ENCODE data around the gene HSF4.

HSF4 gene

GRCh38 chr16:67162506-67163163 is 1.9 kb upstream of the HSF4 start:
- peaks cover 42% of the 10 kb centered on the region for H3K27me3 ChIP-seq (ENCODE audit: insufficient read depth, poor library complexity, severe bottlenecking)
- no peak overlapping the region for H3K4me3 ChIP-seq (replicated peaks; ENCODE audit: insufficient read depth, low read length)
- no peak for DNase-seq (ENCODE audit: low read depth in 1 of 2, low spot score in 1 of 2)
- TF ChIP-seq REST (IDR thresholded peaks at IDR 0.05; ENCODE audit: insufficient replicate concordance, low read depth) (no peak), CTCF (IDR thresholded peaks at IDR 0.05; ENCODE audit: insufficient read depth, low read length) (no peak), SPI1 (IDR thresholded peaks at IDR 0.05; ENCODE audit: borderline replicate concordance, low read depth) (no peak), GABPA (IDR thresholded peaks at IDR 0.05; ENCODE audit: low read depth) (no peak), POLR2AphosphoS5 (IDR thresholded peaks at IDR 0.05; ENCODE audit: low read depth) (no peak)
- no peak overlapping the region for H3K27ac ChIP-seq (replicated peaks)

GRCh38 chr16:67163164-67163998 is 1.2 kb upstream of the HSF4 start:
- H3K27ac ChIP-seq (replicated peaks): no peak overlapping the region
- H3K27me3 ChIP-seq (ENCODE audit: insufficient read depth, poor library complexity, severe bottlenecking): peaks cover 44% of the 10 kb centered on the region
- H3K4me3 ChIP-seq (replicated peaks; ENCODE audit: insufficient read depth, low read length): peak overlapping the region; percentile 32
- DNase-seq (ENCODE audit: low read depth in 1 of 2, low spot score in 1 of 2): no peak
- TF ChIP-seq POLR2AphosphoS5 (IDR thresholded peaks at IDR 0.05; ENCODE audit: low read depth) (no peak), SPI1 (IDR thresholded peaks at IDR 0.05; ENCODE audit: borderline replicate concordance, low read depth) (no peak), CTCF (IDR thresholded peaks at IDR 0.05; ENCODE audit: insufficient read depth, low read length) (no peak), REST (IDR thresholded peaks at IDR 0.05; ENCODE audit: insufficient replicate concordance, low read depth) (no peak), GABPA (IDR thresholded peaks at IDR 0.05; ENCODE audit: low read depth) (no peak)

GRCh38 chr16:67163999-67164558 is 466 bp upstream of the HSF4 start:
- Histone ChIP-seq H3K27ac (replicated peaks) (no peak overlapping the region), H3K27me3 (ENCODE audit: insufficient read depth, poor library complexity, severe bottlenecking) (peaks cover 49% of the 10 kb centered on the region), H3K4me3 (replicated peaks; ENCODE audit: insufficient read depth, low read length) (no peak overlapping the region)
- TF ChIP-seq POLR2AphosphoS5 (IDR thresholded peaks at IDR 0.05; ENCODE audit: low read depth): no peak
- TF ChIP-seq REST (IDR thresholded peaks at IDR 0.05; ENCODE audit: insufficient replicate concordance, low read depth): no peak
- no peak for TF ChIP-seq CTCF (IDR thresholded peaks at IDR 0.05; ENCODE audit: insufficient read depth, low read length)
- no peak for TF ChIP-seq GABPA (IDR thresholded peaks at IDR 0.05; ENCODE audit: low read depth)
- TF ChIP-seq SPI1 (IDR thresholded peaks at IDR 0.05; ENCODE audit: borderline replicate concordance, low read depth): no peak
- no peak for DNase-seq (ENCODE audit: low read depth in 1 of 2, low spot score in 1 of 2)
